Neural cell (in vitro differentiated cells): Measurements from ENCODE around the gene GABRB2. TPM values are rescaled to one million over a fixed set of nuclear protein-coding genes. Genes with fewer than 3 reads are reported as not detected.
"Not testable (repeated sequence)": the region's sequence is repeated elsewhere in the genome, so short reads cannot be mapped to it uniquely, and the experiment has no call there.

Experiments used
- H2AFZ ChIP-seq: fragments of 200-600, 300-800 bp; sonication (generic), shearing (Covaris generic); 2 replicates; pipeline ENCODE4 v1.6.0; 2014; ENCODE audit warnings: low read depth, mild to moderate bottlenecking, antibody characterized with exemption, low read length, moderate library complexity
- H3F3A ChIP-seq: fragments of 200-600 bp; shearing (Covaris generic); 2 replicates; pipeline ENCODE4 v1.6.1; 2016; ENCODE audit warnings: mild to moderate bottlenecking, moderate library complexity, mixed read lengths, antibody characterized with exemption, low read length; ENCODE audit not compliant: insufficient read depth, poor library complexity, severe bottlenecking
- H3K27ac ChIP-seq: fragments of 200-600, 300-800 bp; sonication (generic), shearing (Covaris generic); 2 replicates; pipeline ENCODE4 v1.5.1; 2014; ENCODE audit warnings: mild to moderate bottlenecking, low read length, moderate library complexity
- H3K27me3 ChIP-seq: fragments of 300-800, 200-600 bp; sonication (generic), shearing (Covaris generic); 2 replicates; pipeline ENCODE4 v1.6.0; 2014; ENCODE audit warnings: mild to moderate bottlenecking, low read depth, low read length, moderate library complexity; ENCODE audit not compliant: insufficient read depth
- H3K36me3 ChIP-seq: fragments of 300-800, 200-600 bp; sonication (generic), shearing (Covaris generic); 2 replicates; pipeline ENCODE4 v1.5.1; 2014; ENCODE audit warnings: mild to moderate bottlenecking, antibody characterized with exemption, low read length, moderate library complexity; ENCODE audit not compliant: insufficient read depth
- H3K4me2 ChIP-seq: fragments of 300-800, 200-600 bp; sonication (generic), shearing (Covaris generic); 2 replicates; pipeline ENCODE4 v1.6.0; 2014; ENCODE audit warnings: mild to moderate bottlenecking, low read length
- H3K4me3 ChIP-seq: fragments of 300-800, 200-600 bp; sonication (generic), shearing (Covaris generic); 2 replicates; pipeline ENCODE4 v1.5.1; 2014; ENCODE audit warnings: mild to moderate bottlenecking, low read length, moderate library complexity
- H3K79me2 ChIP-seq: fragments of 200-600 bp; shearing (Covaris generic); replicated peaks from 2 replicates; pipeline ENCODE4 v1.6.0; 2014; ENCODE audit warnings: mild to moderate bottlenecking, low read length, moderate library complexity; ENCODE audit not compliant: insufficient read depth
- H3K9ac ChIP-seq: fragments of 300-800, 200-600 bp; sonication (generic), shearing (Covaris generic); 2 replicates; pipeline ENCODE4 v1.6.1; 2016; ENCODE audit warnings: mild to moderate bottlenecking, low read length, mixed read lengths
- H3K9me2 ChIP-seq: fragments of 200-600 bp; shearing (Covaris generic); 2 replicates; pipeline ENCODE4 v1.6.1; 2016; ENCODE audit warnings: mild to moderate bottlenecking, low read length, mixed read lengths; ENCODE audit not compliant: insufficient read depth
- H3K9me3 ChIP-seq: fragments of 200-600, 300-800 bp; sonication (generic), shearing (Covaris generic); 2 replicates; pipeline ENCODE4 v1.6.1; 2016; ENCODE audit warnings: mild to moderate bottlenecking, mixed run types, low read length, moderate library complexity, mixed read lengths
- H4K20me1 ChIP-seq: fragments of 200-600 bp; shearing (Covaris generic); 2 replicates; pipeline ENCODE4 v1.6.1; 2016; ENCODE audit warnings: mild to moderate bottlenecking, mixed run types; ENCODE audit not compliant: insufficient read depth
- CTCF ChIP-seq: fragments of 450-650 bp; IDR thresholded peaks from 2 replicates; pipeline ENCODE4 v1.5.1; 2014; ENCODE audit warnings: antibody characterized with exemption, mild to moderate bottlenecking, moderate library complexity; ENCODE audit not compliant: poor library complexity, severe bottlenecking
- EP300 ChIP-seq: fragments of 450-650 bp; conservative IDR thresholded peaks from 2 replicates; pipeline ENCODE4 v1.6.1; 2014; ENCODE audit warnings: antibody characterized with exemption, mild to moderate bottlenecking, moderate library complexity; ENCODE audit not compliant: poor library complexity, severe bottlenecking
- EZH2 ChIP-seq: fragments of 200-600, 300-800 bp; shearing (Covaris generic), sonication (generic); IDR thresholded peaks from 2 replicates; pipeline ENCODE4 v1.6.1; 2014; ENCODE audit warnings: antibody characterized with exemption, low read length, borderline replicate concordance, mild to moderate bottlenecking; ENCODE audit not compliant: insufficient read depth, poor library complexity, severe bottlenecking
- MXI1 ChIP-seq: fragments of 450-650 bp; conservative IDR thresholded peaks from 2 replicates; pipeline ENCODE4 v1.6.1; 2014; ENCODE audit warnings: antibody characterized with exemption, mild to moderate bottlenecking; ENCODE audit not compliant: poor library complexity, severe bottlenecking
- POLR2AphosphoS5 ChIP-seq: IDR thresholded peaks from 2 replicates; pipeline ENCODE4 v1.6.1; 2012
- RAD21 ChIP-seq: fragments of 450-650 bp; conservative IDR thresholded peaks from 2 replicates; pipeline ENCODE4 v1.6.1; 2014; ENCODE audit warnings: antibody characterized with exemption, mild to moderate bottlenecking, moderate library complexity
- REST ChIP-seq: IDR thresholded peaks from 2 replicates; pipeline ENCODE4 v1.6.1; 2012; ENCODE audit warnings: borderline replicate concordance
- SMC3 ChIP-seq: fragments of 450-650 bp; conservative IDR thresholded peaks from 2 replicates; pipeline ENCODE4 v1.6.1; 2014; ENCODE audit warnings: antibody characterized with exemption, mild to moderate bottlenecking, moderate library complexity; ENCODE audit not compliant: poor library complexity
- TAF1 ChIP-seq: IDR thresholded peaks from 2 replicates; pipeline ENCODE4 v1.6.1; 2012; ENCODE audit warnings: low read depth
- polyA plus RNA-seq: library from polyadenylated mRNA; depleted of rRNA; stranded (reverse); fragments of >200 nt; gene quantifications from 2 replicates; pipeline ENCODE4 v1.2.3, GENCODE V29; 2014

Gene GABRB2
- polyA plus RNA-seq, 1 donor from 2014 or later, result 106 TPM

- TF ChIP-seq MXI1 (no peak), EZH2 (no peak)
- no peaks in the 10 kb centered on the region for H3F3A ChIP-seq
- H3K4me3 ChIP-seq, result no peak overlapping the region
- no peak overlapping the region for H2AFZ ChIP-seq
- no peaks in the 10 kb centered on the region for H3K9me2 ChIP-seq
- no peaks in the 10 kb centered on the region for H4K20me1 ChIP-seq
- H3K27ac ChIP-seq, result no peak overlapping the region
- H3K9ac ChIP-seq, result no peak overlapping the region
- H3K27me3 ChIP-seq, result no peaks in the 10 kb centered on the region
- H3K9me3 ChIP-seq, result no peaks in the 10 kb centered on the region
- H3K4me2 ChIP-seq, result no peak overlapping the region
- H3K79me2 ChIP-seq, result no peaks in the 10 kb centered on the region
- H3K36me3 ChIP-seq, result no peaks in the 10 kb centered on the region
These were observed 38.9 kb downstream of the GABRB2 start for GRCh38 chr5:161507591-161507990.

GRCh38 chr5:161505160-161505559, 41.4 kb downstream of the GABRB2 start:
- not testable (repeated sequence) for H3K9me2 ChIP-seq, H3K79me2 ChIP-seq, H3K4me2 ChIP-seq, H3K27me3 ChIP-seq, H2AFZ ChIP-seq, H4K20me1 ChIP-seq, H3K9ac ChIP-seq, H3F3A ChIP-seq, H3K4me3 ChIP-seq, H3K27ac ChIP-seq, H3K36me3 ChIP-seq, H3K9me3 ChIP-seq

- Histone ChIP-seq H3K27me3 (no peaks in the 10 kb centered on the region), H3K4me3 (no peak overlapping the region), H3K27ac (no peak overlapping the region), H3K9me2 (no peaks in the 10 kb centered on the region), H3K36me3 (no peaks in the 10 kb centered on the region), H2AFZ (no peak overlapping the region), H3K4me2 (no peak overlapping the region), H3K9me3 (peaks cover 7% of the 10 kb centered on the region), H4K20me1 (no peaks in the 10 kb centered on the region), H3K9ac (no peak overlapping the region), H3K79me2 (no peaks in the 10 kb centered on the region), H3F3A (no peaks in the 10 kb centered on the region)
- TF ChIP-seq EP300 (no peak), RAD21 (no peak), MXI1 (no peak)
These were observed 48.0 kb downstream of the GABRB2 start for GRCh38 chr5:161498531-161498930.

GRCh38 chr5:161483721-161484120, 62.8 kb downstream of the GABRB2 start:
- H4K20me1 ChIP-seq, result no peaks in the 10 kb centered on the region
- no peaks in the 10 kb centered on the region for H3K9me2 ChIP-seq
- H3K36me3 ChIP-seq, result no peaks in the 10 kb centered on the region
- H3F3A ChIP-seq, result no peaks in the 10 kb centered on the region
- H3K4me2 ChIP-seq, result no peak overlapping the region
- no peak overlapping the region for H3K9ac ChIP-seq
- H3K4me3 ChIP-seq, result no peak overlapping the region
- no peak overlapping the region for H2AFZ ChIP-seq
- H3K27ac ChIP-seq, result no peak overlapping the region
- H3K9me3 ChIP-seq, result no peaks in the 10 kb centered on the region
- H3K27me3 ChIP-seq, result no peaks in the 10 kb centered on the region
- H3K79me2 ChIP-seq, result no peaks in the 10 kb centered on the region
- no peak for TF ChIP-seq TAF1
- no peak for TF ChIP-seq REST
- no peak for TF ChIP-seq MXI1
- no peak for TF ChIP-seq POLR2AphosphoS5
- no peak for TF ChIP-seq SMC3
- no peak for TF ChIP-seq CTCF
- TF ChIP-seq EP300, result no peak
- no peak for TF ChIP-seq RAD21
